GM18517 (cell line): ENCODE data around the gene HOXB7.

Experiments
- ATAC-seq: cut with Tn5 transposase; IDR thresholded peaks from one replicate; pipeline ENCODE4 v1.9.1; 2021; ENCODE audit warnings: mild to moderate bottlenecking, moderate library complexity; ENCODE audit not compliant: unreplicated experiment

HOXB7 gene

GRCh38 chr17:48624544-48625494 is 14.0 kb upstream of the HOXB7 start:
- no peak for ATAC-seq

- no peak for ATAC-seq
Observed at GRCh38 chr17:48624118-48624517, 13.3 kb upstream of the HOXB7 start.

- ATAC-seq, result no peak
Observed at GRCh38 chr17:48623583-48623982, 12.8 kb upstream of the HOXB7 start.

DNA sequence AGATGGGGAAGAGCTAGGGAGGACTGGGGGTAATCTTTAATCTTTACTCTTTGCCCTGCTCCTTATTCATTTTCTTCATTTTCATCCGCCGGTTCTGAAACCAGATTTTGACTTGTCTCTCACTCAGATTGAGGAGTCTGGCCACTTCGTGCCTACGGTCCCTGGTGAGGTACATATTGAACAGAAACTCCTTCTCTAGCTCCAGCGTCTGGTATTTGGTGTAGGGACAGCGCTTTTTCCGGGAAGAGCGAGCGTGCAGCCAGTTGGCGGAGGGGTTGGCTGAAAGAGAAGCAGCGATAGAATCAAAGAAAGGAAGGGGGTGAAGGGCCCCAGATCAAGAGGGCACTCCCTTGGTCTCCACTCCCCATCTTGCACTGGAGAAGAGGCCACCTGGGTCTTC is 12.0 kb upstream of the HOXB7 start:
- ATAC-seq, result no peak

DNA sequence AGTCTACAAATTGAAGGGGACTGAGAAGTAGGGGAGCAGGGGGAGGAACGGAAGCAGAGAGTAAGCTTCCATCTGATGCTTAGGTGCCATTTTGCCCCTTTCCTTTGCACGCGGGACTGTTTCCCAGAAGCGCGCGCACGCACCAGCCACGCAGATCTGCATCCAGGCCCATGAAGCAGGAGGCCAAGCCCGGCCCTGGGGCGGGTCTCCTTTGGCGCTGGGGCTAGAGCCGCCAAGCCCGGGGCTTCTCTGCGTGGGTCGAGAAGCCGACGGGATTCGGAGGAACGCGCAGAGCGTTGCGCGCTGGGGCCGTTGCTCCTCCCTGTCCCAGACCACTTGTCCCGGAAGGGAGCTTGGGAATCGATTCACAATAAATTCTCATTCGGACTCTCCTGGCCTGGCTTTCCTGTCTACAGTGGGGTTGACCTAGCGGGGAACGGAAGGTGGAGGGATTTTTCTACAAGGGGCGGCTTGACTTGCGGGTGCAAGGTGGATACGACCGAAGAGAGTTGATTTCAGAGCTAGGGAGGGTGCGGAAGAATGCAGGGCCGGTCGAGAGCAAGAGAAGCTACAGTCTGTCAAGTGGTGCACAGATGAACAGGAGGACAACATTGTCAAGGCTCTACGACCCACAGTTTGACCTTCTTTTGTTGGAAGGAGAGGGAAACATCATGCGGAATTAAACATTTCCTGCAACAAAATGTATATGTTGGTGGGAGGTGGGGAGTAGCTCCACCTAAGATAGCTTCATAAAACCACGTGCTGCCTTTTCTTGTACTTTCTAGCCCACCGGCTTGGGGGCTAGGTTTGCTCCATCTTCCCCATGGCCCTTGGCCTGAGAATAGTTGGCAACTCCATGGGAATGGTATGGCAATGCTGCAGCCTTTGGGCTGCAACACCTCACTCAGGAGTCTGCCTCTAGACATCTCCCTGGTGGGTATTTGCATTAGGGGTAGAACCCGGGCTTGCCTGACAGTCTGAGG is 10.9 kb upstream of the HOXB7 start:
- no peak for ATAC-seq

DNA sequence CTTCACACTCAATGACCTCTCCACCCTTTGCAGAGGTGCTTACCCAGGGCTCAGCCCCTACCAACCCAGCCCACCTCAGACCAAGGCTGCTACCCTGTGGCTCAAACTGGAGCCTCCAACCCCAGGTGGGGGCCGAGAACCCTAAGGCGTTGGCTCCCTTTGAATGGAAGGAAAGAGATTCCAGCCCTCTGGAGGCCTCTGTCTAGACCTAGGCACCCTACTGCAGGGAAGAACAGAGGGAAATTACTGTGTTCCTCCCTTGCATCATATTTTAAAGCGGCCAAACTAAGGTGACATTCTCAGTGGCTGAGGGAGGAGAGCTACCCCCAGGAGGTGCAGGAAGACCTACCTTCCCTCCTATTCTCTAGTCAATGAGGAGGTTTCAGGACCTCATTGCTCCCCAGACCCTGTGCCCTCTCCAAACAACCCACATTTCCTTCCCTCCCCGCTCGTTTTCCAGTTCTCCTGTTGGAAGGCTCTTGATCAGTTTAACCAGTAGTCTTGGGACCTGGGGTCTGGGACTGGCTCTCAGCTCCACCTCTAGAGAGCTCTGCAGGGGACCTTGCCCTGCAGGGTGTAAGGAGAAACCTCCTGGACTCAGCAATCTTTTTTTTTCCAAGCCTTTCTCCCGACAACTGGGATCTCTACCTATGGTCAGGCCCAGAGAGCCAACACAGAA is 9.8 kb upstream of the HOXB7 start:
- ATAC-seq, result no peak

GRCh38 chr17:48619826-48620449 is 9.1 kb upstream of the HOXB7 start:
- ATAC-seq, result no peak

GRCh38 chr17:48618256-48618896 is 7.6 kb upstream of the HOXB7 start:
- no peak for ATAC-seq

DNA sequence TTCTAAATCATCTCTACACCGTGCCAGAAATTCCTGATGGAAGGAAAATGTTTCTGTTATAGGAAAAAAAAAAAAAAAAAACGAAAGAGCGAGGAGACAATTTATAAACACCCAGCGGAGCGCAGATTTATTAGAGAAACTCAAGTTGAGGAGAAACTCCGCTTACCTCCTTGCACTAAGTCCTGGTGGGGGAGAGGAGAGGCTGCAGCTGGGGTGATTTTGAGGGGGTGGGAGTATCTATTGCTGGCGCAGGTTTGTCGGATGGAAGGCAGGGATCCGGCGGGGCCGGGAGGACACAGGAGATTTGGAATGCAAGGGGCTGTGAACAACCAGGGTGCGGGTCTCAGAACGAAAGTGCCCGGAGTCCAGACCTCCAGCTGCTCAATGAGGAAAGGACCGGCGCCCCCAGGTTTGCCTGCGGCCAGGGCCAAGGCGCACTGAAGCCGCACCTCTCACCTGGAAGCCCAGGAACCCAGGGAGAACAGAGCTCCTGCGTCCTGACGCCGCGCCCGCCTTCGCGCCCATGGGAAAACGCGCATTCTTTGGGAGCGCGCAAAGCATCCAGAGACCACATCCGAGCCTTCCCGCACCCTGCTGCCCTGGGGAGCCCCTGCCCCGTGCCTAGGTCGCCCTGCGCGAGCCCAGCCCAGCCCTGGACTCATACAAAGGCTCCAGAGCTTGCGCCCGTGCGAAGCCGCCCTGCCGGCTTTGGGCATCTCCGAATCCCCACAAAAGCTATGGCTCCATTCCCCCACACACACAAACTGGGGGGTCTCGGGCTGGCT is 6.8 kb upstream of the HOXB7 start:
- no peak for ATAC-seq

DNA sequence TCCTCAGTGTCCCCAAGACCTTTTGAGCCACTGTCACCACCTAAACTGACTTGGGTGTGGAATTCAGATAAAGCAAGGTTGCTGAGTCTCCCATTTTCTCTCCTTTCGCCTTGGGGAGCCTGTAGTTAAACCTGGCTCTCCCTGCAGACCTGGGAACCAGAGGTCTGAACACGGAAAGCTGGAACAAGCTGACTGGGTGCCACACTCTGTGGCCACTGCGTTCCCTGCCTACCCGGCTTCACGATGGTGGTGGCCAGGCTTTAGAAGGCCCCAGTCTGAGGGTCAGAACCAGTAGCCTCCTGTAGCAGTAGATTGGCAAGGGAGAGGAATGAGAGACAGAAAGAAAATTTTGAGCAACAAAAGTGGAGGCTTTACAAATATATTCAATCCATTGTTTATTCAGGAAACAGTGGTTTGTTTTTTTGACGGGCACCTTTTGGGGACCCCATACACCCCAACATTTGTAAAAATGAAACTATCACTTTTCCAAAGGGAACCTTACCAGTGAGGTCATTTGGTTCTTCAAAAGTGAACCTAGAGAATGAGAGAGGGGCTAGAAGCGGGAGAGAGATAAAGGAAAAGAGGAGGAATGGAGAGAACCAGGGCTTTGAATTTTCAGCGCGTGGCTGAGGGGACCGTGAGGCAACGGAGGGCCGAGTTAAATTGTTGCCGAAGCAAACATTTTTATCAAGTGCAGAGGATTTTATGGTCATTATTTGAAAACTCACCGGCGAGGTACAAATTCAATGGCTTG is 6.1 kb upstream of the HOXB7 start:
- ATAC-seq, result no peak

DNA sequence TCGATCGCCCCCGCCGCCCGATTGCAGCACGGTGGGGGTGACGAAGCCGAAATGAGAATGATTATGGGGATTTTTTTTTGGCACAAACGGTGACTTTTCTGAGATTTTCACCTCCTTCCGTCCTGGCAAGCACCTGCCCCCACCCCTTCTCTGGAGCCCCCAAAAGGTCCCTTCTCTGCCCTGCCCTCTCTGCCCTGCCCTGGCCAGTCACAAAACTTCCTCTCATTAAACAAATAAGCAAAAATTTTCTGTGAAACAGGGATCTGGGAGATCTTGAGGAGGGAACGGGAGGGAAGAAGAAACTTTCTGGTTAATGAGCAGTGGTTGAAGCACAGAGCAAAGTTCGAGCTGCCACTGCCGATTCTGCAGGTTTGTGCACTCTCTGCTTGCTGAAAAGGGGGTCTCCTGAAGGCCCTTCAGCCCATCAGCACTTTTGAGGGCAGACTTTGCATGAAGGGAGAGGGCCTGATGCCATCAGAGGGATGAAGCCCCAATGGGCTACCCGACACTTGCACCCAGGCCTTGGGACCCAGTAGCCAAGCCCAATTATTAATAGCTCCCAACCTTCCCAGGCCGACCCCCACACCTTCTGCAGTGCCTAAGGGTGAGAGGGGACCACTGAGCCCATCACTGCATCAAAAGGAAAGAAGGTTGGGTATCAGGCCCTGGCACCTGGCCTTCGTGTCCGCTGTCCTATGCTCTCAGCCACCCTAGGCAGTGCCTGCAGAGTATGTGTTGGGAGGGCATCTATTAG is 5.3 kb upstream of the HOXB7 start:
- no peak for ATAC-seq

DNA sequence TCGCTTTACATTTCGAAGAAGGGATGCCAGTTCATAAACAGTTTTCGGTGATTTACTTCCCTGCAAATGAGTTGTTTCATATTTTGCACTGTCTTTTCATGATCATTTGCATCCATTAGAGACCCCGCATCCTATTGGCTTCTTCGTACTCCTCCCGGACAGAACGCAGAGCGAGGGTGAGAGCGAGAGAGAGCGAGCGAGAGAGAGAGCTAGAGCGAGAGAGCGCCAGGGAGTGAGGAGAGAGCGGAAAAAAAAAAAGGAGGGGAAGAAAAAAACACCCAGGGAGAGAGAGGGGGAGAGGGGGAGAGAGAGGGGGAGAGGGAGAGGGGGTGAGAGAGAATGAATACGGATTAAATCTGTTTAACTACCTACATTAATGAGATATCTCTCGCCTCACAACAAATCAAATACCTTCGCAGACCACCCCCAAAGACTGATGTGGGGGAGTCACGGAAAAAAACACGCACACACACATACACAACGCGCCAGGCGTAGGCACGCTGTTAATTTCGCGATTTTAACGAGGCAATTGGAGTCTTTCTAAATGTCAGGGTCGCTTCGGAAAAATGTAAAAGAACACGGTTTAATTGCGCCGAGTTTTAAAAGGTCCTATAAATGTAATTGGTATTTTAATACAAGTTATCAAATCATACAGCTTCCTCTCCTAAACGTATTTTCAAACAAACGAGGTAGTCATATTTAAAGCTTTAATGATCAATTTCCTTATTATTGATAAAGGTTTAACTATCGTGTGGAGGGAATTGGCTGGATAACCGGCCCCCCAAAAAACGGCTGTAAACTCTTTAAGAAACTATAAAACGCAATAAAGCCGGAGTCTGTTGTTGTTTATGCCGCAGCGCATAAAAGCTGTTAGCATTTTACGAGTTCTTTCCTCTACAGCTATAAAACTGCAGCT is 4.5 kb upstream of the HOXB7 start, which contains the start of gene HOXB8:
TSS of gene HOXB8 (minus strand) at position 246 of the 916 bp plus-strand sequence. CDS start 588 bp downstream, outside the sequence.
- ATAC-seq, result no peak

GRCh38 chr17:48613862-48614694 is 3.3 kb upstream of the HOXB7 start:
- no peak for ATAC-seq

DNA sequence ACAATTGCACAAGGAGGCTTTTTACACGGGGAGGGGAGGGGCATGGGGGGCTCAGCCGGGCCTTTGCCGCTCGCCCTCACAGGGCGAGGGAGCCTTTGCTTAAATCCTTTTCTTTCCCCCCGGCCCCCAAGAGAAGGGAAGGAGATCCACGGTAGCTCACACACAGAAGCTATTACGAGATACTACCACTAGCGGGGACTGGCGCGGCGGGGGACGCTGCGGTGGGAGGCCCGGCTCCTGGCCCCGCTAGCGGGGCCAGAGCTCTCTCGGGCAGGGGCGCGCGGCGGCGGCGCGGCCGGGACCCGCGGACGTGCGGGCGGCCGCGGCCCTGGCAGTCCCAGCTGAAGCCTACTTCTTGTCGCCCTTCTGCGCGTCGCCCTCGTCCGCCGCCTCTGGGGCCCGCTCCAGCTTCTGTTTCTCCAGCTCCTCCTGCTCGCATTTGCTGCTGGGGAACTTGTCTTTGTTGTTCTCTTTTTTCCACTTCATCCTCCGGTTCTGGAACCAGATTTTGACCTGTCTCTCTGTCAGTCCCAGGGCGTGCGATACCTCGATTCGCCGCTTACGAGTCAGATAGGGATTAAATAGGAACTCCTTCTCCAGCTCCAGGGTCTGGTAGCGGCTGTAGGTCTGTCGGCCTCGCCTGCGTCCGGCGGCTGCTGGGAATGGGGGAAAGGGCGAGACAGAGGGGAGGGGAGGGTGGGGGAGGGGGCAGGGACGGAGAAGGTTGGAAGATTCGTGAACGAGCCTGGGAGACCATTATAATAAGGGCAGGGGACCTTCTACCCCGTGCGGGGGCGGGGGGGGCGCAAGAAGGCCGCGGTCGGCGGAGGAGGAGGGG is 2.3 kb upstream of the HOXB7 start:
- ATAC-seq, result no peak

DNA sequence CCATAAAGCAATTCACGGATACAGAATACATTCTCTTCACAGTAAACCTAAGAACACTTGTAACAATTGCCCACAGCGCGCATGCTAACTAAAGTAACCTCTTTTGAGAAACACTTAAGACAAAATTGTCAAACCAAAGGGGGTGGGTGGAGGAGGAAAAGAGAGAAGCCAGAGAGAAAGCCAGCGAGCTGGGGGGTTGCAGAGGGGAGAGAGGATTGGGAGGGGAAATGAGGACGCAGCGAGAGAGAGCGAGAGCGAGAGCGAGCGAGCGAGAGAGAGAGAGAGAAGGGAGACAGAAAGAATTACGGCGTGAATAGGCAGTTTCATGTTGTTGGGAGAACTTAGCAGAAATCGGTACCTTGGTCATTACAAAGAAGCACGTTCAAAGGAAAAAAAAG is 1.6 kb upstream of the HOXB7 start:
- ATAC-seq, result no peak
